HCT116 (cell line): ENCODE results near the gene SPI1. TPM values are rescaled to one million over a fixed set of nuclear protein-coding genes. Genes with fewer than 3 reads are reported as not detected.

Experiments used
- ATAC-seq: fragments of 200-7000 bp; cut with Tn5 transposase; 2 replicates; pipeline ENCODE4 v1.9.1; 2020; ENCODE audit warnings: mild to moderate bottlenecking, moderate library complexity
- BruUV-seq: library from RNA; stranded (reverse); fragments of 400-500 nt; replicated peaks from 2 replicates; lab custom pipeline; 2021; lab: Mats Ljungman, UMichigan
- CTCF ChIA-PET: fragments of 300-600 bp; sonication (Branson Sonifier 250); formaldehyde crosslinking; loops from one replicate; lab custom pipeline; 2021; ENCODE audit warnings: antibody characterized with exemption; lab: Charles Lee
- POLR2A ChIA-PET: fragments of 300-600, 350-600 bp; sonication (Branson Sonifier 250); formaldehyde crosslinking; loops from one replicate; lab custom pipeline; 2021; ENCODE audit warnings: antibody characterized with exemption; lab: Charles Lee
- RAD21 ChIA-PET, 2 experiments: fragments of 300-600 bp; sonication (Branson Sonifier 250); formaldehyde crosslinking; loops; one replicate each; lab custom pipeline; 2023; ENCODE audit warnings: low total read pairs in 2 of 2; ENCODE audit not compliant: uncharacterized antibody in 2 of 2, unreplicated experiment in 2 of 2, low non-redundant PET in 1 of 2; lab: Charles Lee
- DNase-seq: peaks from one replicate; pipeline ENCODE4 v3.0.0-alpha.2; 2010; ENCODE audit warnings: low read depth, low spot score
- H2AFZ ChIP-seq: fragments of 200-600 bp; shearing (Covaris generic), sonication (generic); 2 replicates; pipeline ENCODE4 v1.6.1; 2017; ENCODE audit warnings: low read depth, mixed run types, mixed read lengths, antibody characterized with exemption, low read length; ENCODE audit not compliant: poor library complexity, severe bottlenecking
- H3K27ac ChIP-seq: 2 replicates; pipeline ENCODE4 v1.5.1; 2012; ENCODE audit warnings: low read depth, low read length
- H3K27me3 ChIP-seq: fragments of 200-600 bp; sonication (generic); 2 replicates; pipeline ENCODE4 v1.6.1; 2016; ENCODE audit warnings: mixed run types, low read length, mixed read lengths; ENCODE audit not compliant: insufficient read depth
- H3K36me3 ChIP-seq, 2 experiments: fragments of 200-500 bp in 1 of 2; fragments of 200-600 bp in 1 of 2; sonication (Bioruptor generic) in 1 of 2; sonication (generic) in 1 of 2; 2 replicates each; pipeline versions ENCODE4 v1.5.1 to v1.6.1; 2014 to 2016; ENCODE audit warnings: low read length in 2 of 2, inconsistent platforms in 1 of 2, mixed read lengths in 1 of 2, mixed run types in 1 of 2; ENCODE audit not compliant: insufficient read depth in 2 of 2, control insufficient read depth in 1 of 2
- H3K4me1 ChIP-seq, 2 experiments: fragments of 200-600 bp in 1 of 2; sonication (generic) in 1 of 2; 2 replicates each; pipeline versions ENCODE4 v1.5.1 to v1.6.1; 2012 to 2017; ENCODE audit warnings: low read length in 2 of 2, inconsistent platforms in 1 of 2, mild to moderate bottlenecking in 1 of 2, mixed read lengths in 1 of 2, mixed run types in 1 of 2, moderate library complexity in 1 of 2; ENCODE audit not compliant: insufficient read depth in 2 of 2, control insufficient read depth in 1 of 2
- H3K4me2 ChIP-seq: fragments of 200-600 bp; sonication (generic); 2 replicates; pipeline ENCODE4 v1.6.1; 2017; ENCODE audit warnings: mixed run types, low read length, mixed read lengths
- H3K4me3 ChIP-seq, 2 experiments: fragments of 200-600 bp in 1 of 2; sonication (generic) in 1 of 2; replicated peaks in 1 of 2; 2 replicates each; pipeline ENCODE4 v1.5.1; 2011 to 2016; ENCODE audit warnings: low read length in 2 of 2, control low read depth in 1 of 2, low read depth in 1 of 2, mild to moderate bottlenecking in 1 of 2, mixed read lengths in 1 of 2, mixed run types in 1 of 2
- H3K79me2 ChIP-seq: fragments of 200-600 bp; sonication (generic); 2 replicates; pipeline ENCODE4 v1.6.1; 2017; ENCODE audit warnings: mild to moderate bottlenecking, mixed run types, low read length, moderate library complexity, mixed read lengths; ENCODE audit not compliant: insufficient read depth
- H3K9ac ChIP-seq: fragments of 200-600 bp; sonication (generic); 2 replicates; pipeline ENCODE4 v1.6.1; 2016; ENCODE audit warnings: low read length, mixed read lengths
- H3K9me2 ChIP-seq: fragments of 200-600 bp; sonication (generic), shearing (Covaris generic); 2 replicates; pipeline ENCODE4 v1.6.1; 2017; ENCODE audit warnings: mixed run types, mild to moderate bottlenecking, moderate library complexity; ENCODE audit not compliant: insufficient read depth
- H3K9me3 ChIP-seq, 2 experiments: fragments of 200-500 bp in 1 of 2; fragments of 200-600 bp in 1 of 2; sonication (Bioruptor generic) in 1 of 2; sonication (generic) in 1 of 2; 2 replicates each; pipeline ENCODE4 v1.6.1; 2014 to 2017; ENCODE audit warnings: low read length in 2 of 2, mixed read lengths in 2 of 2, inconsistent platforms in 1 of 2, low read depth in 1 of 2, mild to moderate bottlenecking in 1 of 2, mixed run types in 1 of 2, moderate library complexity in 1 of 2; ENCODE audit not compliant: control insufficient read depth in 1 of 2, insufficient read depth in 1 of 2
- H4K20me1 ChIP-seq: fragments of 200-600 bp; sonication (generic), shearing (Covaris generic); 2 replicates; pipeline ENCODE4 v1.6.1; 2017; ENCODE audit warnings: mixed run types, mild to moderate bottlenecking, moderate library complexity; ENCODE audit not compliant: insufficient read depth
- CBX3 ChIP-seq: IDR thresholded peaks from 2 replicates; pipeline ENCODE4 v1.6.1; 2012; ENCODE audit warnings: low read depth
- CEBPB ChIP-seq: IDR thresholded peaks from 2 replicates; pipeline ENCODE4 v1.6.1; 2012; ENCODE audit warnings: low read depth
- JUND ChIP-seq: IDR thresholded peaks from 2 replicates; pipeline ENCODE4 v1.6.1; 2012
- POLR2A ChIP-seq: IDR thresholded peaks from 2 replicates; pipeline ENCODE4 v1.7.0; 2011; ENCODE audit warnings: borderline replicate concordance; ENCODE audit not compliant: insufficient read depth, insufficient read length; ENCODE audit errors: extremely low read depth
- RAD21 ChIP-seq: IDR thresholded peaks from 2 replicates; pipeline ENCODE4 v1.6.1; 2012; ENCODE audit warnings: low read depth, mild to moderate bottlenecking
- SIN3A ChIP-seq: IDR thresholded peaks from 2 replicates; pipeline ENCODE4 v1.6.1; 2012; ENCODE audit warnings: low read depth
- YY1 ChIP-seq: IDR thresholded peaks from 2 replicates; pipeline ENCODE4 v1.6.1; 2011; ENCODE audit warnings: low read length, low read depth, moderate library complexity, mild to moderate bottlenecking; ENCODE audit not compliant: insufficient replicate concordance; ENCODE audit errors: extremely low read depth
- intact Hi-C: fragments of 100-400 bp; cut with micrococcal nuclease; formaldehyde crosslinking; loops from 2 replicates; pipeline ENCODE4 v1.10.0; 2022
- total RNA-seq: library from RNA; stranded (reverse); gene quantifications from one replicate; pipeline ENCODE4 v1.2.1, GENCODE V29; 2021; ENCODE audit not compliant: unreplicated experiment
- TF ChIP-seq, protein P1 (sequence below): IDR thresholded peaks from 2 replicates; pipeline ENCODE4 v1.6.1; 2012; ENCODE audit warnings: low read depth
- TF ChIP-seq, protein P2 (sequence below): IDR thresholded peaks from 2 replicates; pipeline ENCODE4 v1.6.1; 2012

Gene SPI1
- total RNA-seq, 1 experiment from 2014 or later, result 0.32 TPM

DNA sequence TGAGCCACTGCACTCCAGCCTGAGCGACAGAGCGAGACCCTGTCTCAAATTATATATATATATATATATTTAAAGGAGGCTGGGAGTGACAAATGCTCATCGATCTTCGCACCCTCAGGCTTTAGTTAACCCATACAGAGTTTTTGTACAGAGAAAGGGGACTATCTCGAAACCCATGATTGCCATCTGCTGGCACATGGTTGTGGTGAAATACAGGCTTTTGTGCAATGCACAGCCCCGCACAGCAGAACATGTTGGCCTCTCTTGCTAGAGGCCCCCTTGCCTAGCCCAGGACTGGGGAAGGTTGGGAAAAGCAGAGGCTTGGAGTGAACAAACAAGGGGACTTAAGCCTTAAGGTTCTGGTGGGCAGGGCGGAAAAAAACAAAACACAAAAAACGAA, 29.5 kb downstream of the SPI1 start (continued):
- TF ChIP-seq, protein P1, sequence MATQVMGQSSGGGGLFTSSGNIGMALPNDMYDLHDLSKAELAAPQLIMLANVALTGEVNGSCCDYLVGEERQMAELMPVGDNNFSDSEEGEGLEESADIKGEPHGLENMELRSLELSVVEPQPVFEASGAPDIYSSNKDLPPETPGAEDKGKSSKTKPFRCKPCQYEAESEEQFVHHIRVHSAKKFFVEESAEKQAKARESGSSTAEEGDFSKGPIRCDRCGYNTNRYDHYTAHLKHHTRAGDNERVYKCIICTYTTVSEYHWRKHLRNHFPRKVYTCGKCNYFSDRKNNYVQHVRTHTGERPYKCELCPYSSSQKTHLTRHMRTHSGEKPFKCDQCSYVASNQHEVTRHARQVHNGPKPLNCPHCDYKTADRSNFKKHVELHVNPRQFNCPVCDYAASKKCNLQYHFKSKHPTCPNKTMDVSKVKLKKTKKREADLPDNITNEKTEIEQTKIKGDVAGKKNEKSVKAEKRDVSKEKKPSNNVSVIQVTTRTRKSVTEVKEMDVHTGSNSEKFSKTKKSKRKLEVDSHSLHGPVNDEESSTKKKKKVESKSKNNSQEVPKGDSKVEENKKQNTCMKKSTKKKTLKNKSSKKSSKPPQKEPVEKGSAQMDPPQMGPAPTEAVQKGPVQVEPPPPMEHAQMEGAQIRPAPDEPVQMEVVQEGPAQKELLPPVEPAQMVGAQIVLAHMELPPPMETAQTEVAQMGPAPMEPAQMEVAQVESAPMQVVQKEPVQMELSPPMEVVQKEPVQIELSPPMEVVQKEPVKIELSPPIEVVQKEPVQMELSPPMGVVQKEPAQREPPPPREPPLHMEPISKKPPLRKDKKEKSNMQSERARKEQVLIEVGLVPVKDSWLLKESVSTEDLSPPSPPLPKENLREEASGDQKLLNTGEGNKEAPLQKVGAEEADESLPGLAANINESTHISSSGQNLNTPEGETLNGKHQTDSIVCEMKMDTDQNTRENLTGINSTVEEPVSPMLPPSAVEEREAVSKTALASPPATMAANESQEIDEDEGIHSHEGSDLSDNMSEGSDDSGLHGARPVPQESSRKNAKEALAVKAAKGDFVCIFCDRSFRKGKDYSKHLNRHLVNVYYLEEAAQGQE, result no peak
- TF ChIP-seq CBX3, result no peak
- TF ChIP-seq JUND, result no peak
- TF ChIP-seq SIN3A, result no peak
- TF ChIP-seq, protein P2, sequence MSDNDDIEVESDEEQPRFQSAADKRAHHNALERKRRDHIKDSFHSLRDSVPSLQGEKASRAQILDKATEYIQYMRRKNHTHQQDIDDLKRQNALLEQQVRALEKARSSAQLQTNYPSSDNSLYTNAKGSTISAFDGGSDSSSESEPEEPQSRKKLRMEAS, result no peak
- peak; percentile 65 for TF ChIP-seq RAD21
- no peak for TF ChIP-seq CEBPB
- no peak for TF ChIP-seq POLR2A

- H3K36me3 ChIP-seq, result no peaks in the 10 kb centered on the region
- ChIA-PET RAD21 (no interaction called here), CTCF (no interaction called here), POLR2A (no interaction called here)
- H3K4me3 ChIP-seq, result no peak overlapping the region
- DNase-seq (no peak), ATAC-seq (no peak)
- intact Hi-C loops, result no loop called here
- H3K79me2 ChIP-seq, result no peaks in the 10 kb centered on the region
- H3K4me2 ChIP-seq, result no peak overlapping the region
- BruUV-seq, result no TSS peak
- H3K27me3 ChIP-seq, result no peaks in the 10 kb centered on the region
- no peak overlapping the region for H3K9ac ChIP-seq
- H2AFZ ChIP-seq, result no peak overlapping the region
- H3K9me3 ChIP-seq, result no peaks in the 10 kb centered on the region
- no peaks in the 10 kb centered on the region for H4K20me1 ChIP-seq
- H3K4me1 ChIP-seq, result no peaks in the 10 kb centered on the region
- H3K9me2 ChIP-seq, result no peaks in the 10 kb centered on the region
- no peak overlapping the region for H3K27ac ChIP-seq
- no peak for TF ChIP-seq YY1
- no peak for TF ChIP-seq POLR2A
Measured at GRCh38 chr11:47348131-47348802, 30.1 kb downstream of the SPI1 start.
